ENCODE data around the gene GSDMA. TPM values are rescaled to one million over a fixed set of nuclear protein-coding genes. Genes with fewer than 3 reads are reported as not detected.
A peak's percentile ranks its signal among the peaks of the same experiment; 100 is the strongest.
"Not testable (repeated sequence)": the region's sequence is repeated elsewhere in the genome, so short reads cannot be mapped to it uniquely, and the experiment has no call there.

Gene GSDMA
- total RNA-seq, 4 donors from 2014 or later, result 0.16 to 0.26 TPM; not detected in 2

GRCh38 chr17:40004072-40004471, 41.3 kb downstream of the GSDMA start:
- ATAC-seq, result no peak
- DNase-seq, result no peak
- peaks cover 0 to 7% of the 10 kb centered on the region in 2 donors for H3K4me1 ChIP-seq
- peak overlapping the region in 1 of 4 donors; percentile 13 for H3K27ac ChIP-seq
- H3K4me3 ChIP-seq, result no peak overlapping the region
- no peaks in the 10 kb centered on the region for H3K36me3 ChIP-seq
- intact Hi-C loops (cut with DNase I; ENCODE audit: low total_unique reads) (no loop called here), in situ Hi-C loops (cut with MboI; ENCODE audit: low sequenced_read_pairs in 4 of 4) (no loop called here)
- no peaks in the 10 kb centered on the region for H3K27me3 ChIP-seq
- TF ChIP-seq POLR2A (IDR thresholded peaks at IDR 0.05), result no peak
- TF ChIP-seq, protein P1, sequence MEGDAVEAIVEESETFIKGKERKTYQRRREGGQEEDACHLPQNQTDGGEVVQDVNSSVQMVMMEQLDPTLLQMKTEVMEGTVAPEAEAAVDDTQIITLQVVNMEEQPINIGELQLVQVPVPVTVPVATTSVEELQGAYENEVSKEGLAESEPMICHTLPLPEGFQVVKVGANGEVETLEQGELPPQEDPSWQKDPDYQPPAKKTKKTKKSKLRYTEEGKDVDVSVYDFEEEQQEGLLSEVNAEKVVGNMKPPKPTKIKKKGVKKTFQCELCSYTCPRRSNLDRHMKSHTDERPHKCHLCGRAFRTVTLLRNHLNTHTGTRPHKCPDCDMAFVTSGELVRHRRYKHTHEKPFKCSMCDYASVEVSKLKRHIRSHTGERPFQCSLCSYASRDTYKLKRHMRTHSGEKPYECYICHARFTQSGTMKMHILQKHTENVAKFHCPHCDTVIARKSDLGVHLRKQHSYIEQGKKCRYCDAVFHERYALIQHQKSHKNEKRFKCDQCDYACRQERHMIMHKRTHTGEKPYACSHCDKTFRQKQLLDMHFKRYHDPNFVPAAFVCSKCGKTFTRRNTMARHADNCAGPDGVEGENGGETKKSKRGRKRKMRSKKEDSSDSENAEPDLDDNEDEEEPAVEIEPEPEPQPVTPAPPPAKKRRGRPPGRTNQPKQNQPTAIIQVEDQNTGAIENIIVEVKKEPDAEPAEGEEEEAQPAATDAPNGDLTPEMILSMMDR (IDR thresholded peaks at IDR 0.05 in 4 of 5, conservative IDR thresholded peaks at IDR 0.05 in 1 of 5), result no peak
- H3K9me3 ChIP-seq, result no peaks in the 10 kb centered on the region

- no peak for ATAC-seq
- no peak for DNase-seq
- H3K4me1 ChIP-seq, result peaks cover 0 to 7% of the 10 kb centered on the region in 2 donors
- H3K36me3 ChIP-seq, result no peaks in the 10 kb centered on the region
- intact Hi-C loops (cut with DNase I; ENCODE audit: low total_unique reads) (no loop called here), in situ Hi-C loops (cut with MboI; ENCODE audit: low sequenced_read_pairs in 4 of 4) (no loop called here)
- H3K27ac ChIP-seq, result peak overlapping the region in 1 of 4 donors; percentile 13
- no peak overlapping the region for H3K4me3 ChIP-seq
- TF ChIP-seq POLR2A (IDR thresholded peaks at IDR 0.05), result no peak
- TF ChIP-seq, protein P1 (IDR thresholded peaks at IDR 0.05 in 4 of 5, conservative IDR thresholded peaks at IDR 0.05 in 1 of 5), result no peak
- no peaks in the 10 kb centered on the region for H3K27me3 ChIP-seq
- H3K9me3 ChIP-seq, result no peaks in the 10 kb centered on the region
Observed at GRCh38 chr17:40004712-40005111, 41.9 kb downstream of the GSDMA start.

DNA sequence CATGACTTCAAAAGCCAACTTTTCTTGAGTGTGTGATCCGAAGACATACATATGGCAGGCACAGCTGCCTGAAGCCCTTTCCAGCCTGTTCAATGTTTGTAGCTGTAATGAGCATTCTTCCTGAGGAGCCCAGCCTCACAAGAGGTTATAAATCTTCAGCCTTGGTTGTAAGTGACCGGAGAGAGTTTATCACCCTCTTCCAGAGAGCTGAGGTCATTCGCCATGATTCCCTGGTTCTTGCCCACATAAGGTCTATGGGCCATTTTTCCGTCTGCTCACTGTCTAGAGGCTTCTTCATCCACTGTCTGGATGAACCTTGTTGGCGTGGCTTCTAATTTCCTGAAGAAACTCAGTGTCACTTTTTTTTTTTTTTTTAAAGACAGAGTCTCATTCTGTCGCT, 42.7 kb downstream of the GSDMA start:
- in situ Hi-C loops (cut with MboI; ENCODE audit: low sequenced_read_pairs in 4 of 4), result no loop called here
- Histone ChIP-seq H3K36me3 (no peaks in the 10 kb centered on the region), H3K4me1 (peaks cover 0 to 7% of the 10 kb centered on the region in 2 donors), H3K9me3 (no peaks in the 10 kb centered on the region), H3K27ac (no peak overlapping the region), H3K4me3 (no peak overlapping the region), H3K27me3 (no peaks in the 10 kb centered on the region)
- ATAC-seq, result no peak
- no peak for TF ChIP-seq POLR2A (IDR thresholded peaks at IDR 0.05)
- TF ChIP-seq, protein P1 (IDR thresholded peaks at IDR 0.05 in 4 of 5, conservative IDR thresholded peaks at IDR 0.05 in 1 of 5), result no peak
- intact Hi-C loops (cut with DNase I; ENCODE audit: low total_unique reads), result no loop called here
- no peak for DNase-seq

DNA sequence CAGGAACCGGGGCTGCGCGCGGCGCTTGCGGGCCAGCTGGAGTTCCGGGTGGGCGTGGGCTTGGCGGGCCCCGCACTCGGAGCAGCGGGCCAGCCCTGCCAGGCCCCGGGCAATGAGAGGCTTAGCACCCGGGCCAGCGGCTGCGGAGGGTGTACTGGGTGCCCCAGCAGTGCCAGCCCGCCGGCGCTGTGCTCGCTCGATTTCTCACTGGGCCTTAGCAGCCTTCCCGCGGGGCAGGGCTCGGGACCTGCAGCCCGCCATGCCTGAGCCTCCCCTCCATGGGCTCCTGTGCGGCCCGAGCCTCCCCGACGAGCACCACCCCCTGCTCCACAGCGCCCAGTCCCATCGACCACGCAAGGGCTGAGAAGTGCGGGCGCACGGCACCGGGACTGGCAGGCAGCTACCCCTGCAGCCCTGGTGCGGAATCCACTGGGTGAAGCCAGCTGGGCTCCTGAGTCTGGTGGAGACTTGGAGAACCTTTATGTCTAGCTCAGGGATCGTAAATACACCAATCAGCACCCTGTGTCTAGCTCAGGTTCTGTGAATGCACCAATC, 48.2 kb downstream of the GSDMA start:
- H3K27ac ChIP-seq; ATAC-seq; in situ Hi-C loops (cut with MboI; ENCODE audit: low sequenced_read_pairs in 4 of 4); DNase-seq; H3K36me3 ChIP-seq; H3K9me3 ChIP-seq; H3K4me3 ChIP-seq; H3K27me3 ChIP-seq: not testable (repeated sequence)
- peaks cover 18% of the 10 kb centered on the region in 2 donors for H3K4me1 ChIP-seq
- intact Hi-C loops (cut with DNase I; ENCODE audit: low total_unique reads), result loop anchor here (5.0 to 10.0 kb wide), 2 partner anchors 156 to 304 kb away; no protein-coding TSS in a partner anchor

DNA sequence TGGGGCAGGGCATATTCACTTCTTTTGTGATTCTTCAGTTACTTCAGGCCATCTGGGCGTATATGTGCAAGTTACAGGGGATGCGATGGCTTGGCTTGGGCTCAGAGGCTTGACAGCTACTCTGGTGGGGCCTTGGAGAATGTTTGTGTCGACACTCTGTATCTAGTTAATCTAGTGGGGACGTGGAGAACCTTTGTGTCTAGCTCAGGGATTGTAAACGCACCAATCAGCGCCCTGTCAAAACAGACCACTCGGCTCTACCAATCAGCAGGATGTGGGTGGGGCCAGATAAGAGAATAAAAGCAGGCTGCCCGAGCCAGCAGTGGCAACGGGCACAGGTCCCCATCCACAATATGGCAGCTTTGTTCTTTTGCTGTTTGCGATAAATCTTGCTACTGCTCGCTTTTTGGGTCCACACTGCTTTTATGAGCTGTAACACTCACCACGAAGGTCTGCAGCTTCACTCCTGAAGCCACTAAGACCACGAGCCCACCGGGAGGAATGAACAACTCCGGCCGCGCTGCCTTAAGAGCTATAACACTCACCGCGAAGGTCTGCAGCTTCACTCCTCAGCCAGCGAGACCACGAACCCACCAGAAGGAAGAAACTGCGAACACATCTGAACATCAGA, 49.3 kb downstream of the GSDMA start:
- H3K4me3 ChIP-seq; in situ Hi-C loops (cut with MboI; ENCODE audit: low sequenced_read_pairs in 4 of 4); H3K36me3 ChIP-seq; H3K27me3 ChIP-seq; H3K27ac ChIP-seq; H3K9me3 ChIP-seq; DNase-seq; ATAC-seq: not testable (repeated sequence)
- intact Hi-C loops (cut with DNase I; ENCODE audit: low total_unique reads), result loop anchor here (2.0 to 10.0 kb wide), 3 partner anchors 75 to 303 kb away; no protein-coding TSS in a partner anchor
- peaks cover 18 to 29% of the 10 kb centered on the region in 2 donors for H3K4me1 ChIP-seq
